Activated T-helper 1 cell treated with anti-CD3 and anti-CD28 coated beads, Interleukin-2, amount 50 U/mL, for 16 hours (primary cell): ENCODE measurements around the gene PUS7L.
"Not testable (repeated sequence)": the region's sequence is repeated elsewhere in the genome, so short reads cannot be mapped to it uniquely, and the experiment has no call there.

ENCODE experiments used
- DNase-seq, 2 donors: peaks; one replicate each; pipeline ENCODE4 v3.0.0-alpha.2; 2020; ENCODE audit warnings: low read depth in 1 of 2, low spot score in 1 of 2

Gene PUS7L

DNA sequence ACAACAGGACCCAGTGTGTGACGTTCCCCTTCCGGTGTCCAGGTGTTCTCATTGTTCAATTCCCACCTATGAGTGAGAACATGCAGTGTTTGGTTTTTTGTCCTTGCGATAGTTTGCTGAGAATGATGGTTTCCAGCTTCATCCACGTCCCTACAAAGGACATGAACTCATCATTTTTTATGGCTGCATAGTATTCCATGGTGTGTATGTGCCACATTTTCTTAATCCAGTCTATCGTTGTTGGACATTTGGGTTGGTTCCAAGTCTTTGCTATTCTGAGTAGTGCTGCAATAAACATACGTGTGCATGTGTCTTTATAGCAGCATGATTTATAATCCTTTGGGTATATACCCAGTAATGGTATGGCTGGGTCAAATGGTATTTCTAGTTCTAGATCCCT lies 7.2 kb downstream of the PUS7L start:
- not testable (repeated sequence) for DNase-seq

DNA sequence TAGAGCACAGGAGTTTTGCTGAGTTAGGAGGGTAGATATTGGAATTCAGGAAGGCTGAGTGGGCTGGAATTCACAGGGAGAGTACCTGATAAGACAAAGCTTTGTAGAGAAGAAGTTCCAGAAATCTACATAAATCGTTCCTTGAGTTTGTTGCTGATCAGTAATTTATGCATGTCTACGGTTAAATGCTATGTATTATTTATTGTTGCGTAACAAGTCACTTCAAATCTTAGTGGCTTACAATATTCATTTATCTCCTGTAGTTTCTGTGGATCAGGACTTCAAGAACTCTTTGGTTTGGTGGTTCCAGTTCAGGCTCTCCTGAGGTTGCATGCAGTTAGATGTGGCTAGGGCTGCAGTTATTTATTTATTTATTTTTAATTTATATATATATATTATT lies 7.8 kb downstream of the PUS7L start:
- DNase-seq, result no peak

DNA sequence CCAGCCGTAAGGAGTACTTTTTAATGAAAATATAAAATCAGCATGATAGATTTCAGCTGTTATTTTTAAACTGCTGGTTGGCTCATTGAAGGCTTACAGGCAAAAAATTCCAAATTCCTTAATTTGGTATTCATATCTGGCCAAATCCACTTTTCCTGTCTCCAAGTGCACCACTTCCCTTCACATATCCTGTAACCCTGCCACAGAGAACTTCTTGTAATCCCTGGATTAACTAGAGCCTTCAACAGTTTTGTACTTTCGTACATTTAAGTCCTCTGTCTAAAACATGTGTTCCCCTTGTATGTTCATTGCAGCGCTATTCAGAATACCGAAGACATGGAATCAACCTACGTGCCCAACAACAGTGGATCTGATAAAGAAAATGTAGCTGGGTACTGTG lies 9.6 kb downstream of the PUS7L start:
- DNase-seq, result no peak

DNA sequence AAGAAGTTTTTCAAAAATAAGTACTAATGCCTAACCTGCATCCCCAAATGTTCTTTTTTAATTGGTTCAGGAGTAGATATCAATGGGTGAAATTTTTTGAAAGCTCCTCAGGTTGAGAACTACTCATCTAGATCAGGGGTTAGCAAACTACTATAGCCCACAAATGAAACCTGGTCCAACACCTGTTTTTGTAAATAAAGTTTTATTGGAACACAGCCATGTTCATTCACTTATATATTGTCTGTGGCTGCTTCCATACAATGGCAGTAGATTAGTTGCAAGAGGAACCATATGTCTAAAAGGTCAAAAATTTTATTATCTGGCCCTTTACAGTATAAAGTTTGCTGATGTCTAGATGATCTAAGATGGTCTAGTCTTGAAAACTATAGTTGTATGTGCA lies 13.8 kb downstream of the PUS7L start:
- no peak for DNase-seq

DNA sequence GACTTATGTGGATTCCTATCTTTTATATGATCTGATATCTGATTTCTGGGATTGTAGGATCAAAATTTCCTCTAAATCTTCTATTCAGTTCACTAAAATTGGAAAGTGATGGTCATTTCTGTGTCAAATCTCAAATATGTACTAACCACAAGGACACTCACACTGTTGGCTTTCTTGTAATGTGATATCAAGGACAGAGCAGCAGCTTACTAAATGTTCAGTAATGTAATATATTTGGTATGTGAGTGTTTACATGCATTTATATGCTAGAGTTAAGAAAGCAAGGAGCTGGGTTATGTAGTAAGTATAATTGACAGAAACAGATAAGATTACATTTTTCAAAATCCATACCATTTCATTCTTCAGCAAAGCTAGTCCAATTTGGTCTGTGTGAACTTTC lies 16.5 kb downstream of the PUS7L start:
- DNase-seq, result no peak

DNA sequence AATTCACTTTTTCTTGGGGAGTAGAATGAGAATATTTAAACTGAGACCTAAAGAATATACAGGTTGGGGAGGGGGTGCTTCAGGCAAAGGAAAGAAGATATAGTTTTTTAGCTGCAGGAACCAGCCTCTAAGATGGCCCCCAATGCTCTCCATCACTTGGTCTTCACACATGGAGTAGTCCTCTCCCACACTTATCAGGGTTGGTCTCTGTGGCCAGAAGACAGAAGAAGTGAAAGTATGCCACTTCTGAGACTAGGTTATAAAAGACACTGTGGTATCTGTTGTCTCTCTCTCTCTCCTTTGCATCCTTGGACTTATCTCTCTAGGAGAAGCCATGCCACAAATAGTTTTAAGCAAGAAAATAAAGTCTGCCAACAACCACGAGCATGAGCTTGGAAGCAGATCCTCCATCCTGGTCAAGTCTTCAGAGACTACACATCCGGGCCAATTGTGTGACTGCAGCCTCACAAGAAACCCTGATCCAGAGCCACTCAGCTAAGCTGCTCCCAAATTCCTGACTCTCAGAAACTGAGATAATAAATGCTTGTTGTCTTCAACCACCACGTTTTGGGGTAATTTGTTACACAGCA lies 18.0 kb downstream of the PUS7L start:
- DNase-seq, result no peak

DNA sequence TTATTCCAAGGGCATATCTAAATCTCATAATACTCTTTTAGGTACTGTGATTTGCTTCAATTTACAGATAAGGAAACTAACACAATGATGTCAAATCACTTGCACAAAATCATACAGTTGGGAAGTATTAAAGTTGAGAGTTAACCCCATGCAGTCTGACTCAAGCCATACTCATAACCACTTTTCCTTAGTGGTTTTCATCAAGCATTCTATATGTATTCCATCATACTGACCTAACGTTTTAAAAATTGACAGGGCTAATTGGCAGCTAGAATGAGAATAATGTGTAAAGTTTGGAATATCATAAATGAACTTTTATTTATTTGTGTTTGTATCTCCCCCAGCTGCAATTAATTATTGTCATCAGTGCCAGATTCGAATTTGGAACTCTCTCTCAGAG lies 20.9 kb downstream of the PUS7L start:
- DNase-seq, result no peak

DNA sequence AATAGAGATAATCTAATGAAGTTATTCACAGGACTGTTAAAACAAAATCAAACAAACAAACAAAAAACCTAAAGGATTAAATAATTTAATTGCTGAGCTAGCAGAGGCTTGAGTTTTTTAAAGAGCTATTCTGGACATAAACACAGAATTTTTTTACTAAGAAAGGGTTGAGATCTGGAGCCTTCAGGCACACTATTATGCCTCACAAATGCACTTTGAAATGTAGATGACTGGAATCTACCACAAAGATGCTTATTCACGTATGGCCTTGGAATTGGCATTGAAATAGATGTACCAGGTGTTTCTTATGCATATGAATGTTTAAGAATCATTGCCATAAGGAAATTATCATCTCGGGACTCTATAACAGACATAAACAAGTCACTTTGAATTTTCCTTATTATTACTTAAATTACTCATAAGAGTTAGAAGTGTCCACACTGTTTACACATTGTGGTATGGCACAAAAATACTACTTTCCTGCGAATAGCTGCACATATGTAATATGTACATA lies 21.6 kb downstream of the PUS7L start:
- no peak for DNase-seq

DNA sequence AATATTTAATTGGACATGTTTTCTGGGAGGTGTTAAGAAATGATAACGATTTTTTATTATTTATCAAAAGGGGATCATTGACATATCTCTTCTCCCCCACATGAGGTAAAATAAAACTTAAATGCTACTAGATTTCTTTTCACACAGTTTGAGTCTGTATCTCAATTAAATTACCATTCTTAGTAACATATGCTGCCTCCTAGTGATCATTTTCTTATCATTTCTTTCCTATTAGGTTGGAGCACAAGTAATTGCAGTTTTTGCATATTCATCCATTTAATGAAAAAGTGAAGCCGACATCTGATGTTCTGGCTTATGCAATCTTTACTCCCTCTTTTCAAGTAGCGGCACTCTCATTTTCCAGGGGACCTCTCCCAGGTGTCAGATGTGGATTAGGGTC lies 24.9 kb downstream of the PUS7L start:
- DNase-seq, result no peak

DNA sequence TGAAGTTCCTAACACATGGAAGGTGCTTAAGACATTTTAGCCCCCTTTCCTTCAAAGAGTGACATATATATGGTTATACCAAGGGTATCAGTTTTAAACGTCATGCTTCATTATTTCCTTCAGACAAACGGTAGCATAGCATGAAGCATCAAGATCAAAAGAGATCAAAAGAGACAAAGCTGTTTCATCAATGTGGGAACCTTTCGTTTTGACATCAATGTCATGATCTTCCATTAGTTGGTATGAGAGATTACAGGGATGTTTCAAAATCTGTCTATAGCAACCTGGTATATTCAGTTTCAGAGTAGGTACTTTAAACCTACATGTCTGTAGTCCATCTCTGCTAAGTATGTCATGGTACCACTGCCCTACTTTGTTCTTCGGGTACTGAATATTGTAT lies 28.3 kb downstream of the PUS7L start:
- DNase-seq, result no peak

DNA sequence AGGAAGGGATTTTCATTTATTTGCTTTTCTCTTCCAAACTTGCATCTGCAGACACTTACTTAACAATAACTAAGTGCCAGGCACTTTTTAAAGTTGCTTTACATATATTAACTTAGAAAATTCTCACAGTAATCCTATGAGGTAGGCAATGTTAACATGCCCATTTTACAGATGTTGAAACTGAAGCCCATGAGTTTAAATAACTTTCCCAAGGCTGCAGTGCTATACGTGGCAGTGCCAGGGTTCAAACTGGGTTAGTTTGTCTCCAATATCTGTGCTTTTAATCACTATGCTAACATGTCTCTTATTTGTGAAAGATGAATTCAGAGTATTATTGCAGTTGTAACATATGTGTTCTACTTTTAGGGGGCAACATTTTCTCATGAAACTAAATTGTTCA lies 29.9 kb downstream of the PUS7L start:
- no peak for DNase-seq

DNA sequence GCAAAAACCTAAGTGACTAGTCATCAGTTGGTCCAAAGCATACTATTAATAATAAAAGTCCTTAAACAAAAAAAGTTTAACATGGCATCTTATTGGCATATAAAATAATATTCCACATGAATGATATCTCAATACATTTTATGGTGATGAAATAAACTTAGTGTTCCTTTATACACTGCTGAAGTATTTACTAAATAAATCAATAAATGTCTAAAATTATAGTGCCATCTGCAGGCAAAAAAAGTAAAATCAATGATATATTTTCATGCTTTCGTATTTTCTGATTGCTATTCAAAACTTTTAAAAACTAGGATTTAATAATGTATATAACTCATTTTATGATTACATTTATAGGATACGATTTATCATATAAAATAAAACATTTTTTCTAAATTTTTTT lies 30.5 kb downstream of the PUS7L start:
- no peak for DNase-seq

DNA sequence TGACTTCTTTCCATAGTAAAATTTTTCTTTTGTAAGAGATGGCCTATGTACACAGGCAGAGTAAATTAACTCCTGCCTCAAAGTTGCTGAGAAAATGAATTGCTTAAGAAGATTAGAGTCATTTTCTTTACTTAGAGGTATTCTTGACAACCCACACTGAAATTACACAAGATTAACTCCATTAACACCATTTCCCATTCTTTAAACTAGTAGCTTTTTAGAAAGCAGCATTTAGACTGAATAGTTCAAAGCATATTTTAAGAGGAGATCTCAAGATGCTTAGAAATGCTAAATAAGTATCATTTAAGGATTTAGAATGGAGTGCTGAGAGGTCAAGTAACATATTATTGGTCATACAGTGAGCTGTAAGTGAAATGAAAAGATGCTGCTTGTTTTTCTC lies 35.5 kb downstream of the PUS7L start:
- DNase-seq, result no peak

DNA sequence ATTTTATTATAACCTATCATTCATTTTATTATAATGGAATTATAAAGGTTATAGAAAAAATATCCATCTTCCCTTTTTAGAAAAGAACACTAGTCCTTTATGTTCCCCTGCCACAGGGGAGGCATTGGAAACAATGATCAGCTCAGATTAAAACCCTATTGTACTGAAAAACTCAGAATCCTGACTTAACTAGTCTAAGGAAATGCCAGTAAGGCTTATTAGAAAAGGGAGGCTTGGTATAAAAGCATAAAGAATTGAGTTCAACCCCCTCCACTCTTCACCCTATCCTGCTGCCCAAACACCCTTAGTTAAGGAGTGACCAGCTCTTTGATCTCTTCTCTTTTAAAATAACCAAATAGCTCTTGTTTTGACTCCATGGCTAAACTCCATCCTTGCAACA lies 36.0 kb downstream of the PUS7L start:
- no peak for DNase-seq

DNA sequence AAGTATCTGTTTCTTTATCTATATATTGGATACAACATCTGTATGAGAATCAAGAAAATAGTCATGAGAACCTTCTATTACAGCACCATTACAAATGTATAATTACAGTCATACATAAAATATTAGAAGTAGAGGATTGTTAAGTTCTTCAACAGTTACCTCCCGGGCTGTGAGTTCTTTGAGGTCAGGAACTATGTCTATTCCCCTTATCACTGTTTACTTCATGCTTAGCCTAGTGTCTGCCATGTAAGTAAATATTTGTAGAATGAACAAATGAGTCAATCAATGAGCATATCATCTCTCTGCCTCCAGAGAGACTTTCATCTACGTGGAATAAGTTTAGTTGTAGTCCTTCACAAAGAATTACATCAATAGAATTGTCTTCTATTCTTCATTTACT lies 47.2 kb downstream of the PUS7L start:
- no peak for DNase-seq

DNA sequence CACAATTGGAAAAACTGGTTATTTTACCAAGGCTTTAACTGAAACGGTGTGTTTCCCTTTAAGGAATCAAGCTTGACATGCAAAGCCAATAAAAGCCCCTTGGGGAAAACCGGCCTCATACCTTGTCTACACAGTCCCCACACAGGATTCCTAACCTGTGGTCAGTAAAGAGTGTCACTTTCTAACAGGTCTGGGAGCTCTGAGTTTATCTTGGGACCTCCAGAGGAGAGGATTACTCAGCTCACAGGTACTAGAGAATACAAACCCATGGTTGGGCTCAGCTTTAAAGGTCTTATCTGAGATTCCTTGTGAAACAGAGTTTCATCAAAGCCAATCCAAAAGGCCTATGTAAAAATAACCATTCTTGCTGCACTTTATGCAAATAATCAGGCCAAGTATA lies 54.8 kb downstream of the PUS7L start:
- not testable (repeated sequence) for DNase-seq

DNA sequence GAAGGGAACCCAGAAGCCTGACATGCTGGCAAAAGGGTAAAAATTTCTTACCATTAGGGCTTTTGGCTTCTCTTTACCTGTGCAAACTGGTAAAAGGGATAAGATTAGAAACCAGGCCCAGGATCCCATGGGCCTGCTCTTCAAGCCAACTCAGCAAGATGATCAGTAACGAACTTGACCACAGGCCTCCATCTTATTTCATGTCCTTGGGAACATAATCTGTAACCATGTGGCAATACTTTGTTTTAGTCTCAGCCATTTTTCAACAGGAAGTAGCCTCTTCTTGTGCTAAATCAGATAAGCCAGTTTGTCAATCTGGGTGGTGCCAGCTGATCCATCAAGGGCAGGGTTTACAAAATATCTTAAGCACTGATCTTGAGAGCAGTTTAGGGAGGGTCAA lies 57.4 kb downstream of the PUS7L start:
- DNase-seq, result not testable (repeated sequence)

DNA sequence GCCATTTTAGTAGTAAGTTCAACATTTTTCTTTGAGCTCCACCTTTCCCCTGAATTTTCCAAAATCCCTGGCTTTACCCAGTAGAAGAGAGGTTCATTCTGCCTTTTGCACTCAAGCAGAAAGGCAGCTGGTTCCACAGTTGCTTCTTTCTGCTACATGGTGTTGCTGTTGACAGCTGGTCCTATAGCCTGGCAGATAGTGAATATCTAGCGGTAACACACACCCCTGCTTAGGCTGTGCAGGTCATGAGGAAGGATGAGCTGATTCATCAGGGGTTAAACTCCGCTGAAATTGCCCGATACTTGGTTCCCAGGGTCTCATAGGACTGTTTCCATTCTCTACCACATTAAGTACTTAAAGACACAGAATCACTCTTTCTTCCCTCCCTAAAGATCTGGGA lies 62.4 kb downstream of the PUS7L start:
- DNase-seq, result no peak

DNA sequence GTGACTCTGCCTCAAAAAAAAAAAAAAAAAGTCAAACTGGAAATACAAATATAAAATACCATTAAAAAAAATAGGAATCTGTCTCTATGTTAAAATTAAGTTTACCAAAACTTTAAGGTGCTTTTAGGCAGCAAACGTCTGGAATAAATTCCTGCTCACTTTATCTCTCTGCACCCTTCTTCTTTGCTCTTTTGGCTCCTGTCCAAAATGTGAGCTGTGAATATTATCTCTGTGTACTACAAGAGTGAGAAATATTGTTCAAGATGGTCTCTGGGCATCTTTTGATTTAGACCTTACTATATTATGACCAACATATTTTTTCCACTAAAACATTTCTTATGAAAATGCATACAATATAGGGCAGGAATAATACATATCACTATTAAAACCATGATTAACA lies 63.7 kb downstream of the PUS7L start:
- no peak for DNase-seq

DNA sequence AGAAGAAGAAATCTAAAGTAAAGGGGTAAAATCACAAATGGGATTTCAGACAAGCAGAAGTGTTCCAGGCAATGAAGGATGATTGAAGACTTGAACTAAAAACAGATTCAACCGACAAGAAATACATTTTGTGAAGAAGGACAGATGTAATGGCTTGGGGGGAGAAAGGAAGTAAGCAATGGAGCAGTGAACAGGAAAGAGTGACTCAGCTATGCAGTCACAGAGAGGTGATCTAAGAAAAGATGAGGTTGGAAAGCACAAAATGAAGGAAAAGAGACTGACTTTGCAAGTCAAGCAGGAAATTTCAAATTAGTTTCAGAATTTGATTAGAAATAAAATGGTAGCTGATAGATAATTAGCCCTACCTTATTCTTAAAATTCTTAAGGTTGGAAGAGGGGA lies 66.5 kb downstream of the PUS7L start:
- DNase-seq, result no peak

DNA sequence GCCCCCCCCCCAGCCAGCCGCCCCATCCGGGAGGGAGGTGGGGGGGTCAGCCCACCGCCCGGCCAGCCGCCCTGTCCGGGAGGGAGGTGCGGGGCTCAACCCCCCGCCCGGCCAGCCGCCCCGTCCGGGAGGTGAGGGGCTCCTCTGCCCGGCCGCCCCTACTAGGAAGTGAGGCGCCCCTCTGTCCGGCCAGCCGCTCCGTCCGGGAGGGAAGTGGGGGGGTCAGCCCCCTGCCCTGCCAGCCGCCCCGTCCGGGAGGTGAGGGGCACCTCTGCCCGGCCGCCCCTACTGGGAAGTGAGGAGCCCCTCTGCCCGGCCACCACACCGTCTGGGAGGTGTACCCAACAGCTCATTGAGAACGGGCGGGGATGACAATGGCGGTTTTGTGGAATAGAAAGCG lies 73.1 kb downstream of the PUS7L start:
- DNase-seq, result not testable (repeated sequence)

DNA sequence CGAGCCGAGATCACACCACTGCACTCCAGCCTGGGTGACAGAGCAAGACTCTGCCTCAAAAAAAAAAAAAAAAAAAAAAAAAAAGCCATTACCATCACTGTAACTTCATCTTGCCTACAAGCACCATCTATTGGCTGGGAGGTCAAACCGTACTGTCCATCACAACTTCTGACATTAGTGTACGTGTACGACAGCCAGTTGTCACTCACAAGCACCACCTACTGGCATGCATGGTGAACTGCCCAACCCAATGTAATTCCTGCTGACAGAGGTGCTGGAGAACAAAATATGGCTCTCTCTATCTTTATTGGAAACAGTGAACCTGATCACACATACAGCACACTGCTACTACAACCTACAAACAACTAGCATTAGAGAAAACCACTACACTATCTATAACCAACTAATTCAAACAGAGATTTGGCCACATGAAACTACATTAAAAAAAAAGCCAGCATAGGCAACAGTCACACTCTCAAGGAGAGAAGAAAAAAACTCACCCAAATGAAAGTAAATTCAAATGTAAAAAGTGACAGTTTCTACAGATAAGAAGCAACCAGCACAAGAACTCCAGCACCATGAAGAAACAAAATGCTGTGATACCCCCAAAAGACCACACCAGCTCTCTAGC lies 82.3 kb downstream of the PUS7L start:
- no peak for DNase-seq
